H1 (cell line): ENCODE results near the gene CD48. TPM values are rescaled to one million over a fixed set of nuclear protein-coding genes. Genes with fewer than 3 reads are reported as not detected.
A peak's percentile ranks its signal among the peaks of the same experiment; 100 is the strongest.

Experiments
- CTCF ChIA-PET: fragments of 300-600 bp; sonication (Branson Sonifier 250); formaldehyde crosslinking; loops from one replicate; lab custom pipeline; 2021; ENCODE audit not compliant: partially characterized antibody; lab: Charles Lee
- POLR2A ChIA-PET: fragments of 300-600 bp; sonication (Branson Sonifier 250); formaldehyde crosslinking; loops from one replicate; lab custom pipeline; 2021; ENCODE audit warnings: inconsistent platforms; ENCODE audit not compliant: partially characterized antibody; lab: Charles Lee
- DNase-seq, 2 experiments: peaks; one replicate each; pipeline versions ENCODE4 v3.0.0 to v3.0.0-alpha.2; 2010 to 2022; ENCODE audit warnings: low spot score in 2 of 2, low read depth in 1 of 2, mixed read lengths in 1 of 2
- FAIRE-seq: peaks from 2 replicates; lab custom pipeline; 2011; peaks lifted over from hg19 to GRCh38; lab: Jason Lieb, UNC
- H2AFZ ChIP-seq: 2 replicates; pipeline ENCODE4 v1.8.1; 2012; ENCODE audit warnings: low read length, inconsistent platforms
- H2AK5ac ChIP-seq: 2 replicates; pipeline ENCODE4 v1.6.1; 2013; ENCODE audit warnings: low read depth, low read length
- H2BK120ac ChIP-seq: replicated peaks from 2 replicates; pipeline ENCODE3; 2013; ENCODE audit warnings: low read depth, low read length, inconsistent platforms
- H2BK12ac ChIP-seq: 2 replicates; pipeline ENCODE4 v1.6.1; 2013; ENCODE audit warnings: low read depth, low read length
- H2BK15ac ChIP-seq: 2 replicates; pipeline ENCODE4 v1.6.1; 2013; ENCODE audit warnings: low read length
- H2BK20ac ChIP-seq: 2 replicates; pipeline ENCODE4 v1.6.1; 2013; ENCODE audit warnings: low read length
- H2BK5ac ChIP-seq: 2 replicates; pipeline ENCODE4 v1.6.1; 2013; ENCODE audit warnings: low read depth, low read length
- H3K14ac ChIP-seq: 2 replicates; pipeline ENCODE4 v1.6.1; 2013; ENCODE audit warnings: inconsistent platforms; ENCODE audit not compliant: insufficient read length
- H3K18ac ChIP-seq: 2 replicates; pipeline ENCODE4 v1.6.1; 2013; ENCODE audit warnings: low read length; ENCODE audit errors: extremely low read depth
- H3K23ac ChIP-seq: 2 replicates; pipeline ENCODE4 v1.6.1; 2013; ENCODE audit warnings: inconsistent platforms; ENCODE audit not compliant: insufficient read length
- H3K23me2 ChIP-seq: 2 replicates; pipeline ENCODE4 v1.6.1; 2013; ENCODE audit warnings: low read depth, low read length
- H3K27ac ChIP-seq: 2 replicates; pipeline ENCODE4 v1.6.1; 2011; ENCODE audit warnings: low read depth, low read length, inconsistent platforms
- H3K27me3 ChIP-seq, 4 experiments: replicated peaks in 1 of 4; 1 replicate in 1 of 4; 2 replicates in 3 of 4; pipeline versions ENCODE4 v1.6.1 to v1.8.1; 2011 to 2013; ENCODE audit warnings: low read length in 3 of 4, mild to moderate bottlenecking in 3 of 4, inconsistent platforms in 2 of 4, mixed read lengths in 2 of 4, moderate library complexity in 1 of 4; ENCODE audit not compliant: control insufficient read depth in 3 of 4, insufficient read depth in 3 of 4; ENCODE audit errors: extremely low read depth in 1 of 4
- H3K36me3 ChIP-seq, 4 experiments: 2 replicates each; pipeline versions ENCODE4 v1.6.1 to v1.8.1; 2011 to 2013; ENCODE audit warnings: mild to moderate bottlenecking in 4 of 4, low read length in 3 of 4, moderate library complexity in 2 of 4, control low read depth in 1 of 4, inconsistent platforms in 1 of 4; ENCODE audit not compliant: insufficient read depth in 4 of 4, control insufficient read depth in 2 of 4
- H3K4ac ChIP-seq: replicated peaks from 2 replicates; pipeline ENCODE3; 2013; ENCODE audit warnings: low read length, low read depth, mixed read lengths, inconsistent platforms; ENCODE audit not compliant: insufficient read length
- H3K4me1 ChIP-seq, 4 experiments: replicated peaks in 1 of 4; 1 replicate in 1 of 4; 2 replicates in 3 of 4; pipeline versions ENCODE4 v1.6.1 to v1.8.1; 2011 to 2013; ENCODE audit warnings: low read length in 3 of 4, inconsistent platforms in 2 of 4, mixed read lengths in 1 of 4; ENCODE audit not compliant: insufficient read depth in 4 of 4, control insufficient read depth in 3 of 4
- H3K4me2 ChIP-seq, 2 experiments: 2 replicates each; pipeline versions ENCODE4 v1.6.1 to v1.8.1; 2011 to 2013; ENCODE audit warnings: low read depth in 2 of 2, low read length in 2 of 2, control low read depth in 1 of 2, inconsistent platforms in 1 of 2, mild to moderate bottlenecking in 1 of 2; ENCODE audit not compliant: insufficient read depth in 1 of 2
- H3K4me3 ChIP-seq, 4 experiments: fragments of 200-600, 300-600 bp in 1 of 4; sonication (generic), shearing (Covaris generic), sonication (Bioruptor Twin) in 1 of 4; 2 replicates each; pipeline versions ENCODE4 v1.5.1 to v1.8.1; 2011 to 2016; ENCODE audit warnings: low read length in 4 of 4, low read depth in 3 of 4, control low read depth in 2 of 4, inconsistent platforms in 2 of 4, mild to moderate bottlenecking in 2 of 4, mixed read lengths in 1 of 4, moderate library complexity in 1 of 4; ENCODE audit not compliant: insufficient read depth in 2 of 4; ENCODE audit errors: extremely low read depth in 1 of 4
- H3K56ac ChIP-seq: replicated peaks from 2 replicates; pipeline ENCODE3; 2013; ENCODE audit warnings: low read depth, mild to moderate bottlenecking, mixed read lengths, low read length, inconsistent platforms; ENCODE audit not compliant: insufficient read length
- H3K79me1 ChIP-seq: 2 replicates; pipeline ENCODE4 v1.6.1; 2013; ENCODE audit warnings: low read depth, low read length, control low read depth
- H3K79me2 ChIP-seq, 2 experiments: 2 replicates each; pipeline versions ENCODE4 v1.6.1 to v1.8.1; 2012 to 2013; ENCODE audit warnings: low read length in 2 of 2, mild to moderate bottlenecking in 2 of 2, inconsistent platforms in 1 of 2; ENCODE audit not compliant: insufficient read depth in 2 of 2, control insufficient read depth in 1 of 2
- H3K9ac ChIP-seq, 4 experiments: replicated peaks in 1 of 4; 1 replicate in 1 of 4; 2 replicates in 3 of 4; pipeline versions ENCODE4 v1.6.1 to v1.8.1; 2011 to 2013; ENCODE audit warnings: low read depth in 3 of 4, low read length in 3 of 4, control low read depth in 2 of 4, mild to moderate bottlenecking in 2 of 4, moderate library complexity in 2 of 4, inconsistent platforms in 1 of 4; ENCODE audit errors: extremely low read depth in 1 of 4
- H3K9me3 ChIP-seq, 2 experiments: 2 replicates each; pipeline versions ENCODE4 v1.6.1 to v1.8.1; 2012 to 2013; ENCODE audit warnings: mild to moderate bottlenecking in 2 of 2, moderate library complexity in 2 of 2, control low read depth in 1 of 2, inconsistent platforms in 1 of 2, low read depth in 1 of 2, low read length in 1 of 2, mixed read lengths in 1 of 2; ENCODE audit not compliant: insufficient read depth in 2 of 2
- H4K20me1 ChIP-seq, 2 experiments: replicated peaks in 1 of 2; 2 replicates each; pipeline versions ENCODE3 to v1.8.1; 2011 to 2013; ENCODE audit warnings: inconsistent platforms in 2 of 2, low read length in 2 of 2, mild to moderate bottlenecking in 1 of 2; ENCODE audit not compliant: insufficient read depth in 2 of 2, control insufficient read depth in 1 of 2
- H4K5ac ChIP-seq: 2 replicates; pipeline ENCODE4 v1.6.1; 2013; ENCODE audit warnings: low read length, low read depth, mixed read lengths, inconsistent platforms; ENCODE audit not compliant: insufficient read length
- H4K8ac ChIP-seq: 2 replicates; pipeline ENCODE4 v1.8.0; 2013; ENCODE audit warnings: mild to moderate bottlenecking, moderate library complexity, low read length, inconsistent platforms; ENCODE audit not compliant: insufficient read depth; ENCODE audit errors: extremely low read depth
- H4K91ac ChIP-seq: replicated peaks from 2 replicates; pipeline ENCODE3; 2013; ENCODE audit warnings: low read length, mixed read lengths, inconsistent platforms; ENCODE audit not compliant: insufficient read length
- BRCA1 ChIP-seq: IDR thresholded peaks from 2 replicates; pipeline ENCODE4 v1.6.1; 2012; ENCODE audit warnings: low read depth, low read length, improper control_type of control experiment
- CBX8 ChIP-seq: fragments of 300-800, 300-1000 bp; sonication (generic); IDR thresholded peaks from 2 replicates; pipeline ENCODE4 v1.7.1; 2016; ENCODE audit warnings: low read depth, low read length, borderline replicate concordance
- CHD2 ChIP-seq: IDR thresholded peaks from 2 replicates; pipeline ENCODE4 v1.6.1; 2012; ENCODE audit warnings: low read length, improper control_type of control experiment
- CREB1 ChIP-seq: IDR thresholded peaks from 2 replicates; pipeline ENCODE4 v1.6.1; 2012; ENCODE audit warnings: inconsistent platforms
- EGR1 ChIP-seq: IDR thresholded peaks from 2 replicates; pipeline ENCODE4 v1.6.1; 2011; ENCODE audit warnings: low read depth, low read length, borderline replicate concordance
- JUND ChIP-seq: IDR thresholded peaks from 2 replicates; pipeline ENCODE4 v1.6.1; 2011; ENCODE audit warnings: mild to moderate bottlenecking, improper control_type of control experiment, low read length
- KDM5A ChIP-seq: fragments of 200-600 bp; IDR thresholded peaks from 2 replicates; pipeline ENCODE4 v1.7.1; 2012; ENCODE audit warnings: mild to moderate bottlenecking, low read length, inconsistent platforms, mixed read lengths
- PHF8 ChIP-seq: fragments of 200-600 bp; sonication (generic); conservative IDR thresholded peaks from 2 replicates; pipeline ENCODE4 v1.7.1; 2012; ENCODE audit warnings: low read depth, mild to moderate bottlenecking, inconsistent platforms, low read length, moderate library complexity
- POLR2A ChIP-seq, 2 experiments: IDR thresholded peaks; 1 replicate in 1 of 2; 2 replicates in 1 of 2; pipeline ENCODE4 v1.6.1; 2011; ENCODE audit warnings: low read depth in 2 of 2, low read length in 2 of 2, mild to moderate bottlenecking in 2 of 2; ENCODE audit errors: control extremely low read depth in 1 of 2
- POU5F1 ChIP-seq: IDR thresholded peaks from 2 replicates; pipeline ENCODE4 v1.6.1; 2011; ENCODE audit warnings: low read depth, mild to moderate bottlenecking, low read length, moderate library complexity
- RAD21 ChIP-seq, 2 experiments: IDR thresholded peaks in 1 of 2; conservative IDR thresholded peaks in 1 of 2; 2 replicates each; pipeline ENCODE4 v1.6.1; 2011; ENCODE audit warnings: low read depth in 2 of 2, low read length in 2 of 2, improper control_type of control experiment in 1 of 2, inconsistent platforms in 1 of 2, mild to moderate bottlenecking in 1 of 2, moderate library complexity in 1 of 2
- RFX5 ChIP-seq: IDR thresholded peaks from 2 replicates; pipeline ENCODE4 v1.6.1; 2011; ENCODE audit warnings: low read depth, low read length, improper control_type of control experiment, borderline replicate concordance
- RXRA ChIP-seq: IDR thresholded peaks from 2 replicates; pipeline ENCODE4 v1.6.1; 2011; ENCODE audit warnings: low read depth, mild to moderate bottlenecking, low read length, moderate library complexity; ENCODE audit not compliant: insufficient read depth
- TBP ChIP-seq: IDR thresholded peaks from 2 replicates; pipeline ENCODE4 v1.6.1; 2011; ENCODE audit warnings: low read depth, low read length, improper control_type of control experiment
- TEAD4 ChIP-seq: IDR thresholded peaks from 2 replicates; pipeline ENCODE4 v1.6.1; 2012; ENCODE audit warnings: low read depth, low read length, inconsistent platforms, mixed read lengths
- WGBS, 2 experiments: shearing (Covaris generic) in 1 of 2; methylation state at CpG; one replicate each; pipeline versions ENCODE4 v1.1.6 to v1.1.7; 2013 to 2015; ENCODE audit warnings: low lambda C conversion rate in 2 of 2, mixed read lengths in 2 of 2, inconsistent platforms in 1 of 2, low coverage in 1 of 2, missing lambda C conversion rate in 1 of 2; ENCODE audit not compliant: insufficient replicate concordance in 2 of 2, insufficient coverage in 1 of 2, insufficient read length in 1 of 2; ENCODE audit errors: extremely low coverage in 1 of 2, missing lambda C conversion rate in 1 of 2; 5-methylcytosine and 5-hydroxymethylcytosine counted together
- polyA plus RNA-seq, 7 experiments: library from polyadenylated mRNA; depleted of rRNA in 3 of 7; stranded (reverse) in 5 of 7; unstranded in 2 of 7; fragments of >200 nt in 5 of 7; fragments of 200-250 nt in 2 of 7; gene quantifications; 1 replicate in 5 of 7; 2 replicates in 1 of 7; 4 replicates in 1 of 7; pipeline versions ENCODE4 v1.2.1 to v1.2.3, GENCODE V29; 2011 to 2013; ENCODE audit warnings: missing spikeins in 2 of 7, mixed read lengths in 2 of 7
- total RNA-seq: library from RNA; stranded (reverse); fragmentation: NEBNext Ultra II Directional; extraction: Animal tissue kit (Norgen Biotek cat#: 25700); gene quantifications from 2 replicates; pipeline ENCODE4 v1.2.1, GENCODE V29; 2021

Gene CD48
- total and polyA plus RNA-seq, 2 of the 8 experiments (the other 6 are each of a cell fraction or from before 2014, with no cell fraction given), result 0.08 TPM; not detected in 1

- Histone ChIP-seq H3K9ac (no peak overlapping the region), H3K23me2 (no peaks in the 10 kb centered on the region), H3K4me2 (no peak overlapping the region), H3K4me1 (peaks cover 0 to 3% (median 0%) of the 10 kb centered on the region in 4 experiments; a peak in 1 of 7 replicates), H3K14ac (no peak overlapping the region), H3K56ac (no peak overlapping the region), H2AK5ac (no peak overlapping the region), H3K27ac (no peak overlapping the region), H4K91ac (no peak overlapping the region), H2BK12ac (no peak overlapping the region), H3K9me3 (no peaks in the 10 kb centered on the region), H2BK120ac (no peak overlapping the region), H2BK5ac (no peak overlapping the region), H3K79me1 (no peaks in the 10 kb centered on the region), H4K20me1 (no peaks in the 10 kb centered on the region), H3K4ac (no peak overlapping the region), H3K4me3 (no peak overlapping the region), H3K23ac (no peak overlapping the region), H2BK20ac (0 out of 2 replicates have a peak overlapping the region, but pooled peaks have one; percentile 94), H3K27me3 (no peaks in the 10 kb centered on the region), H2AFZ (no peak overlapping the region), H3K18ac (no peak overlapping the region), H4K5ac (no peak overlapping the region), H4K8ac (no peak overlapping the region), H3K36me3 (no peaks in the 10 kb centered on the region), H2BK15ac (no peak overlapping the region), H3K79me2 (no peaks in the 10 kb centered on the region)
- ChIA-PET POLR2A (no interaction called here), CTCF (interaction anchor here (1.3 kb wide), 1 partner anchor 139 kb away, joined by 3 read pairs; no protein-coding TSS in a partner anchor)
- DNase-seq (no peak), FAIRE-seq (no peak)
- TF ChIP-seq PHF8 (no peak), TBP (no peak), RFX5 (no peak), TEAD4 (no peak), RAD21 (IDR thresholded peaks at IDR 0.05 in 1 of 2, conservative IDR thresholded peaks at IDR 0.05 in 1 of 2; ENCODE audit: low read depth in 2 of 2, low read length in 2 of 2) (no peak), POU5F1 (no peak), CHD2 (no peak), BRCA1 (no peak), CREB1 (no peak), KDM5A (no peak), CBX8 (no peak), JUND (no peak), RXRA (no peak), EGR1 (no peak), POLR2A (IDR thresholded peaks at IDR 0.05; ENCODE audit: control extremely low read depth in 1 of 2, low read depth in 2 of 2, low read length in 2 of 2) (no peak)
- 94% methylated on average over 3 of the region's 3 CpGs; no CpG with 5 or more reads in 1 of the 2 experiments for WGBS, 2 experiments
Measured at GRCh38 chr1:160638540-160638857, 73.1 kb downstream of the CD48 start.
